Tibial nerve (tissue), 3 donors: ENCODE data around the gene CHSY1.

ENCODE experiments used
- POLR2A ChIP-seq, 2 donors: fragments of 450-650 bp; IDR thresholded peaks; one replicate each; pipeline ENCODE4 v1.6.1; 2017; ENCODE audit warnings: antibody characterized with exemption in 2 of 2, mild to moderate bottlenecking in 2 of 2, moderate library complexity in 2 of 2
- TF ChIP-seq, protein P1 (sequence below), 5 experiments: fragments of 200-600 bp in 3 of 5; fragments of 450-650 bp in 2 of 5; sonication (generic) in 3 of 5; IDR thresholded peaks; one replicate each; pipeline ENCODE4 v1.5.1; 2016 to 2019; ENCODE audit warnings: antibody characterized with exemption in 5 of 5, mild to moderate bottlenecking in 3 of 5, moderate library complexity in 2 of 5

DNA sequence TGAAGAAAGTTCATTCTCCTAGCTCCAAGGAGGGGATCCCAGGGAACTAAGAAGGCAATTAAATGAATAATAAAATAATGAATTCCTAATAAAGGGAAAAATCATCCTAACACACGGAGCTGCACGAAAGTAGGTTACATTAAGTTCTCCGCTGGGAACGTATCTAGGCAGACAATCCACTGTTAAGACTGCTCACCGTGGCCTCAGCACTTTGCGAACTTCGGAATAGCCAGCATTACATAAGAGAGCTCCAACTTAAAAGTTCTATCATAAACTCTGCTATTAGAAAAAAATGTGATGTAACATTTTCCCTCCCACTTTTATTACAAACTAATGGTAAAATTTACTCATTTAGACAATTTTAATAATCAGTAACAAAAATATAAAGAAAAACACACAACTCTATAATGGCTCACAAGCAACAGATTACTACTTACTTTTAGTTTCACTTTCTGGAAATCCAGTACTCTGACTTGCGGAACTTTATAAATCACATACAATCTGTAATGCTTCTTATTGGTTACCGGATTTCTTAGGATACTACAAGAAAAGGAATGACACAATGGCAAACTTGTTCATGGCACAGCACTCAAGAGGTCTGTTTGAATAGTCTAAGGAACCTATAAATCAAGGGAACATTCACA is 34.7 kb upstream of the CHSY1 start:
- TF ChIP-seq, protein P1, sequence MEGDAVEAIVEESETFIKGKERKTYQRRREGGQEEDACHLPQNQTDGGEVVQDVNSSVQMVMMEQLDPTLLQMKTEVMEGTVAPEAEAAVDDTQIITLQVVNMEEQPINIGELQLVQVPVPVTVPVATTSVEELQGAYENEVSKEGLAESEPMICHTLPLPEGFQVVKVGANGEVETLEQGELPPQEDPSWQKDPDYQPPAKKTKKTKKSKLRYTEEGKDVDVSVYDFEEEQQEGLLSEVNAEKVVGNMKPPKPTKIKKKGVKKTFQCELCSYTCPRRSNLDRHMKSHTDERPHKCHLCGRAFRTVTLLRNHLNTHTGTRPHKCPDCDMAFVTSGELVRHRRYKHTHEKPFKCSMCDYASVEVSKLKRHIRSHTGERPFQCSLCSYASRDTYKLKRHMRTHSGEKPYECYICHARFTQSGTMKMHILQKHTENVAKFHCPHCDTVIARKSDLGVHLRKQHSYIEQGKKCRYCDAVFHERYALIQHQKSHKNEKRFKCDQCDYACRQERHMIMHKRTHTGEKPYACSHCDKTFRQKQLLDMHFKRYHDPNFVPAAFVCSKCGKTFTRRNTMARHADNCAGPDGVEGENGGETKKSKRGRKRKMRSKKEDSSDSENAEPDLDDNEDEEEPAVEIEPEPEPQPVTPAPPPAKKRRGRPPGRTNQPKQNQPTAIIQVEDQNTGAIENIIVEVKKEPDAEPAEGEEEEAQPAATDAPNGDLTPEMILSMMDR (IDR thresholded peaks at IDR 0.05), result no peak
- TF ChIP-seq POLR2A (IDR thresholded peaks at IDR 0.05), result no peak
